CD4-positive, alpha-beta T cell (primary cell): ENCODE data around the gene GBGT1. TPM values are rescaled to one million over a fixed set of nuclear protein-coding genes. Genes with fewer than 3 reads are reported as not detected.
"Not testable (repeated sequence)": the region's sequence is repeated elsewhere in the genome, so short reads cannot be mapped to it uniquely, and the experiment has no call there.

Source experiments
- ATAC-seq: fragments of 200-7000 bp; cut with Tn5 transposase; one replicate; pipeline ENCODE4 v1.10.0; 2022; ENCODE audit warnings: mild to moderate bottlenecking; ENCODE audit not compliant: poor library complexity
- CTCF ChIA-PET: fragments of 350-600 bp; sonication (Branson Sonifier 250); formaldehyde crosslinking; loops from one replicate; lab custom pipeline; 2021; ENCODE audit warnings: antibody characterized with exemption, inconsistent platforms; lab: Charles Lee
- POLR2A ChIA-PET: fragments of 350-600 bp; sonication (Branson Sonifier 250); formaldehyde crosslinking; loops from one replicate; lab custom pipeline; 2021; ENCODE audit warnings: antibody characterized with exemption, inconsistent platforms; lab: Charles Lee
- DNase-seq, 14 experiments: peaks; one replicate each; pipeline ENCODE4 v3.0.0-alpha.2; 2013 to 2020; ENCODE audit warnings: mixed read lengths in 2 of 14
- H3K27ac ChIP-seq, 2 donors: one replicate each; pipeline versions ENCODE4 v1.5.1 to v1.7.0; 2013; ENCODE audit warnings: low read length in 2 of 2, low read depth in 1 of 2, mild to moderate bottlenecking in 1 of 2
- H3K27me3 ChIP-seq, 2 experiments: 1 replicate in 1 of 2; 2 replicates in 1 of 2; pipeline versions ENCODE4 v1.6.1 to v1.7.0; 2013; ENCODE audit warnings: low read length in 2 of 2, control low read depth in 1 of 2, mild to moderate bottlenecking in 1 of 2, moderate library complexity in 1 of 2; ENCODE audit not compliant: insufficient read depth in 2 of 2, control insufficient read depth in 1 of 2
- H3K36me3 ChIP-seq: one replicate; pipeline ENCODE4 v1.6.1; 2013; ENCODE audit warnings: low read length, control low read depth; ENCODE audit not compliant: insufficient read depth
- H3K4me1 ChIP-seq: one replicate; pipeline ENCODE4 v1.6.1; 2013; ENCODE audit warnings: low read length, control low read depth; ENCODE audit not compliant: insufficient read depth
- H3K4me3 ChIP-seq: one replicate; pipeline ENCODE4 v1.5.1; 2013; ENCODE audit warnings: mild to moderate bottlenecking, low read length, moderate library complexity
- H3K9me3 ChIP-seq, 2 experiments: 1 replicate in 1 of 2; 2 replicates in 1 of 2; pipeline versions ENCODE4 v1.6.1 to v1.7.0; 2013; ENCODE audit warnings: low read length in 2 of 2, mild to moderate bottlenecking in 2 of 2, control low read depth in 1 of 2, moderate library complexity in 1 of 2; ENCODE audit not compliant: control insufficient read depth in 1 of 2, insufficient read depth in 1 of 2
- H3K27ac Mint-ChIP-seq: one replicate; pipeline ENCODE4 v1.8.0; 2020; ENCODE audit warnings: mixed read lengths
- H3K27me3 Mint-ChIP-seq: one replicate; pipeline ENCODE4 v1.8.0; 2021; ENCODE audit warnings: mixed read lengths
- H3K36me3 Mint-ChIP-seq: one replicate; pipeline ENCODE4 v1.8.0; 2021; ENCODE audit warnings: low read depth, mixed read lengths
- H3K4me1 Mint-ChIP-seq: one replicate; pipeline ENCODE4 v1.8.0; 2021; ENCODE audit warnings: low read depth, mixed read lengths
- H3K4me3 Mint-ChIP-seq: one replicate; pipeline ENCODE4 v1.8.0; 2020; ENCODE audit warnings: mild to moderate bottlenecking, mixed read lengths
- H3K9me3 Mint-ChIP-seq: one replicate; pipeline ENCODE4 v1.8.0; 2020; ENCODE audit warnings: mixed read lengths
- intact Hi-C, 2 experiments: fragments of 100-400 bp; cut with DNase I in 1 of 2; cut with micrococcal nuclease in 1 of 2; formaldehyde crosslinking; loops; one replicate each; pipeline versions ENCODE4 v1.15.1 to v1.9.0; 2023 to 2025; cut with DNase I, micrococcal nuclease
- total RNA-seq, 174 experiments: library from RNA in 2 of 174; stranded (reverse) in 2 of 174; gene quantifications; one replicate each; pipeline ENCODE4 v1.2.3 and lab custom pipeline; 2021 to 2026
- TF ChIP-seq, protein P1 (sequence below): fragments of 200-600 bp; IDR thresholded peaks from one replicate; pipeline ENCODE4 v1.8.0; 2022; ENCODE audit warnings: antibody characterized with exemption, mild to moderate bottlenecking

Gene GBGT1
- total RNA-seq, 2 experiments from 2014 or later: 1.3 to 1.8 TPM

DNA sequence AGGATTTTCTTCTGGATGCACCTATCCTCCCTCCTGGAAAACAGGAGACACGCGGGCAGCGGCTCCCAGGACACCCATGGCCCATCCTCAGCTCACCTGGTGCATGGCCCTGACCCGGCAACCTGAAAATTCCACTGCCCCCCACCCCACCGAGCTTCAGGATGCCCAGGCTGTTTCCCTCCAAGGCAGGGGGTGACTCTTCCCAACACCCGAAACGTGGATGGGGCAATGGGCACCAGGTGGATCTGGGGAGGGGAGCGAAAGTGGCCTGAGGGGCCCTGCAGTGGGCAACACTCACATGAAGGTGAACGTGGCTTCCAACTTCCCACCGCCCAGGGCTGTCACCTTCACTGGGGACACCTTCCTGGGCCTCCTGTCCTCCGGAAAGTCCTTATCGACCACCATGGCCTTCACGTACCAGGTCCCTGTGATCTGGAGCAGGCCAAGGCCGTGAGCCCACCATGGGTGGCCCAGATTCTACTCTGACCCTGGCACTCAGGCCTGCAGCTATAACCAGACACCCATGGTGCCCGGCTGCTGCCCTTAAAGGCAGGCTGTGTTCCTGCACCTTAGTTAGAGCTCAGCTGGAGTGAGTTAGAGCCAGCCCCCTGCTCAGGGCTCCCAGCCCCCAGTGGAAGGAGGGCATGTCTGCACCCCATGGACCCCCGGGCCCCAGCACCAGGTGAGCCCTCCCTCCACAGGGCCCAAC is 44.6 kb upstream of the GBGT1 start:
- H3K9me3 Mint-ChIP-seq, H3K4me1 ChIP-seq, CTCF ChIA-PET, ATAC-seq, H3K4me3 Mint-ChIP-seq, H3K4me3 ChIP-seq, H3K4me1 Mint-ChIP-seq, H3K9me3 ChIP-seq, H3K36me3 Mint-ChIP-seq, H3K27ac ChIP-seq, H3K36me3 ChIP-seq, POLR2A ChIA-PET, H3K27ac Mint-ChIP-seq, DNase-seq, intact Hi-C loops: not testable (repeated sequence)
- peaks cover 32% of the 10 kb centered on the region for H3K27me3 Mint-ChIP-seq
- peaks cover 3 to 13% of the 10 kb centered on the region in 2 experiments for H3K27me3 ChIP-seq

DNA sequence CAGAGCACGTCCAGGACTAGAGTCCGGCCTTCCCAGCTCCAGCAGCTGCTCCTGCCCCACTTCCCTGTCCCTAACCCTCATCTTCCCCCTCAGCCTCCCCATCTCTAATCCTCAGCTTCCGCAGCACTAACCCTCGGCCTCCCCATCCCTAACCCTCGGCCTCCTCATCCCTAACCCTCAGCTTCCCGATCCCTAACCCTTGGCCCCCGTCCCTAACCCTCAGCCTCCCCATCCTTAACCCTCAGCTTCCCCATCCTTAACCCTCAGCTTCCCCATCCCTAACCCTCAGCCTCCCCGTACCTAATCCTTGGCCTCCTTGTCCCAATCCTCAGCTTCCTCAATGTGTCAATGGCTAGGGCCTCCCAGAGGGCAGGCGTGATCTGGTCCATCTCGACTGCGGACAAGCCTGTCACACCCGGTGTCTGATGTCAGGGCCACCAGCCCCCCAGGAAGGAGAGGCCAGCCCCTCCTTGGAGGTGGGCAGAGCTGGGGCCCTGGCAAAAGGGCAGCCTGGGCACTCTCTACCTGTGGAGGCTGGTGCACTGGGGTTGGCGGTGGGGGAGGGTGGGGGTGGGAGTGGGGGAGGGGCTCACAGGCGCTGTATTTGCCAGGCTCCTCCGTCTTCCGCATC is 43.9 kb upstream of the GBGT1 start:
- Mint-ChIP-seq H3K27ac (no peak overlapping the region), H3K4me3 (no peak overlapping the region), H3K4me1 (no peaks in the 10 kb centered on the region), H3K36me3 (no peaks in the 10 kb centered on the region), H3K27me3 (peaks cover 35% of the 10 kb centered on the region), H3K9me3 (no peaks in the 10 kb centered on the region)
- CTCF ChIA-PET: no interaction called here
- peaks cover 3 to 13% of the 10 kb centered on the region in 2 experiments for H3K27me3 ChIP-seq
- H3K36me3 ChIP-seq: no peaks in the 10 kb centered on the region
- H3K27ac ChIP-seq: no peak overlapping the region
- peaks cover 0 to 4% of the 10 kb centered on the region in 2 experiments for H3K9me3 ChIP-seq
- H3K4me1 ChIP-seq: no peaks in the 10 kb centered on the region
- DNase-seq (no peak), ATAC-seq (no peak)
- TF ChIP-seq, protein P1, sequence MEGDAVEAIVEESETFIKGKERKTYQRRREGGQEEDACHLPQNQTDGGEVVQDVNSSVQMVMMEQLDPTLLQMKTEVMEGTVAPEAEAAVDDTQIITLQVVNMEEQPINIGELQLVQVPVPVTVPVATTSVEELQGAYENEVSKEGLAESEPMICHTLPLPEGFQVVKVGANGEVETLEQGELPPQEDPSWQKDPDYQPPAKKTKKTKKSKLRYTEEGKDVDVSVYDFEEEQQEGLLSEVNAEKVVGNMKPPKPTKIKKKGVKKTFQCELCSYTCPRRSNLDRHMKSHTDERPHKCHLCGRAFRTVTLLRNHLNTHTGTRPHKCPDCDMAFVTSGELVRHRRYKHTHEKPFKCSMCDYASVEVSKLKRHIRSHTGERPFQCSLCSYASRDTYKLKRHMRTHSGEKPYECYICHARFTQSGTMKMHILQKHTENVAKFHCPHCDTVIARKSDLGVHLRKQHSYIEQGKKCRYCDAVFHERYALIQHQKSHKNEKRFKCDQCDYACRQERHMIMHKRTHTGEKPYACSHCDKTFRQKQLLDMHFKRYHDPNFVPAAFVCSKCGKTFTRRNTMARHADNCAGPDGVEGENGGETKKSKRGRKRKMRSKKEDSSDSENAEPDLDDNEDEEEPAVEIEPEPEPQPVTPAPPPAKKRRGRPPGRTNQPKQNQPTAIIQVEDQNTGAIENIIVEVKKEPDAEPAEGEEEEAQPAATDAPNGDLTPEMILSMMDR: no peak
- POLR2A ChIA-PET: no interaction called here
- intact Hi-C loops: no loop called here
- H3K4me3 ChIP-seq: no peak overlapping the region

DNA sequence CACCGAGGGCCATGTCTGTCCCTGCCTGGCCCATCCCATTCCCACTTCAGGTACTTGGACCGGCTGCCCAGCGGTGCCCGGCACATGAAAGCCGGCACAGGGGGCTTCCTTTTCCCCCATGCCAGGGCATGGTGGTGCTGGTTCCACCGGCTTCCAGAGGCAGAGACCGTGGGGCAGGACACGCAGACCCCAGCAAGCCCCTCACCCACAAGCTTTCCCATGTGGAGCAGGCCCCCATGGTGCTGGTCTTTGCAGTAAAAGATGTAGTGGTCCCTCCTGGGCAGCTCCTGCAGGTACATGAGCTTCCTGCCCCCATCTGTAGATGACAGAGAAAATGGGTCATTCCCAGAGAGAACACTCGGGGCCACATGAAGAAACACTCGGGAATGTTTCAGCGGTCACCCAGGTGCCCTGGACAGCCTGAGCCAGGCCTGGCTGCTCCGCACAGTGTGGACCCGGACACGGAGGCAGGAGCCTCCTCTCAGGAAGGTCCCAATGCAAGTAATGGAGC is 43.4 kb upstream of the GBGT1 start:
- no peaks in the 10 kb centered on the region for H3K36me3 ChIP-seq
- no peak for DNase-seq
- intact Hi-C loops: no loop called here
- H3K4me1 Mint-ChIP-seq: no peaks in the 10 kb centered on the region
- H3K4me3 ChIP-seq: no peak overlapping the region
- ATAC-seq: no peak
- H3K9me3 ChIP-seq: peaks cover 0 to 4% of the 10 kb centered on the region in 2 experiments
- H3K4me3 Mint-ChIP-seq: no peak overlapping the region
- no peaks in the 10 kb centered on the region for H3K9me3 Mint-ChIP-seq
- H3K27me3 Mint-ChIP-seq: peaks cover 30% of the 10 kb centered on the region
- TF ChIP-seq, protein P1: no peak
- POLR2A ChIA-PET: no interaction called here
- H3K36me3 Mint-ChIP-seq: no peaks in the 10 kb centered on the region
- H3K27ac Mint-ChIP-seq: no peak overlapping the region
- H3K4me1 ChIP-seq: no peaks in the 10 kb centered on the region
- H3K27ac ChIP-seq: no peak overlapping the region
- H3K27me3 ChIP-seq: peaks cover 3 to 13% of the 10 kb centered on the region in 2 experiments
- CTCF ChIA-PET: no interaction called here
